Lung (tissue), 12 donors: Measurements from ENCODE around the gene ZGLP1. TPM values are rescaled to one million over a fixed set of nuclear protein-coding genes. Genes with fewer than 3 reads are reported as not detected.
A peak's percentile ranks its signal among the peaks of the same experiment; 100 is the strongest.
"Not testable (repeated sequence)": the region's sequence is repeated elsewhere in the genome, so short reads cannot be mapped to it uniquely, and the experiment has no call there.

ENCODE experiments used
- ATAC-seq: fragments of 200-7000 bp; cut with Tn5 transposase; one replicate; pipeline ENCODE4 v1.9.1; 2020; ENCODE audit warnings: moderate number of reproducible peaks; ENCODE audit not compliant: insufficient read depth, low FRiP score
- DNase-seq, 3 donors: peaks; one replicate each; pipeline ENCODE4 v3.0.0-alpha.2; 2013 to 2017
- H3K27ac ChIP-seq, 2 donors: one replicate each; pipeline ENCODE4 v1.5.1; 2013; ENCODE audit warnings: mild to moderate bottlenecking in 2 of 2, moderate library complexity in 2 of 2, control low read depth in 1 of 2, inconsistent platforms in 1 of 2, low read depth in 1 of 2, low read length in 1 of 2
- H3K27me3 ChIP-seq, 3 donors: one replicate each; pipeline ENCODE4 v1.5.1; 2013; ENCODE audit warnings: low read length in 2 of 3; ENCODE audit not compliant: control insufficient read depth in 3 of 3, insufficient read depth in 3 of 3
- H3K36me3 ChIP-seq, 4 donors: one replicate each; pipeline ENCODE4 v1.5.1; 2013; ENCODE audit warnings: low read length in 4 of 4, mild to moderate bottlenecking in 1 of 4, moderate library complexity in 1 of 4; ENCODE audit not compliant: control insufficient read depth in 4 of 4, insufficient read depth in 4 of 4
- H3K4me1 ChIP-seq, 5 donors: one replicate each; pipeline ENCODE4 v1.5.1; 2013; ENCODE audit warnings: low read length in 5 of 5, mild to moderate bottlenecking in 2 of 5, moderate library complexity in 1 of 5; ENCODE audit not compliant: control insufficient read depth in 5 of 5, insufficient read depth in 5 of 5
- H3K4me3 ChIP-seq: one replicate; pipeline ENCODE4 v1.5.1; 2013; ENCODE audit warnings: mild to moderate bottlenecking, control low read depth, moderate library complexity
- H3K9ac ChIP-seq, 2 donors: one replicate each; pipeline ENCODE4 v1.5.1; 2013; ENCODE audit warnings: low read length in 2 of 2, control low read depth in 1 of 2; ENCODE audit not compliant: insufficient read depth in 1 of 2
- H3K9me3 ChIP-seq, 4 donors: one replicate each; pipeline ENCODE4 v1.5.1; 2013; ENCODE audit warnings: low read length in 3 of 4, mild to moderate bottlenecking in 1 of 4, moderate library complexity in 1 of 4; ENCODE audit not compliant: control insufficient read depth in 4 of 4, insufficient read depth in 3 of 4
- CTCF ChIP-seq: IDR thresholded peaks from 2 replicates; pipeline ENCODE4 v1.5.1; 2012; ENCODE audit warnings: mild to moderate bottlenecking; ENCODE audit errors: control extremely low read depth, extremely low read depth
- WGBS, 2 donors: extraction: QIAGEN DNeasy Blood & Tissue Kit; methylation state at CpG; one replicate each; pipeline ENCODE4 v1.1.7; 2013; 5-methylcytosine and 5-hydroxymethylcytosine counted together
- polyA plus RNA-seq, 2 donors: library from polyadenylated mRNA; stranded (reverse); fragments of 200-250 nt; gene quantifications; one replicate each; pipeline ENCODE4 v1.2.1, GENCODE V29; 2013
- total RNA-seq, 2 donors: library from RNA; depleted of rRNA in 1 of 2; stranded (reverse); fragments of >200 nt in 1 of 2; gene quantifications; one replicate each; pipeline ENCODE4 v1.2.1, GENCODE V29; 2014 to 2021
- donor health status: control.
- donor health status: control.
- donor health status: Bipolar disorder and iron deficiency.
- donor health status: healthy.
- donor health status: DM: yes; HTN: yes; CAD: no.

Gene ZGLP1
- total and polyA plus RNA-seq, 4 donors: 3.0 to 6.7 (median 4.4) TPM

- no peaks in the 10 kb centered on the region for H3K9me3 ChIP-seq
Observed at GRCh38 chr19:10283301-10284064, 26.1 kb downstream of the ZGLP1 start.

GRCh38 chr19:10282043-10282442, 27.6 kb downstream of the ZGLP1 start:
- H3K4me1 ChIP-seq: peaks cover 0 to 22% (median 14%) of the 10 kb centered on the region in 5 donors
- not testable (repeated sequence) for H3K9ac ChIP-seq, H3K27me3 ChIP-seq, H3K27ac ChIP-seq, H3K4me3 ChIP-seq, ATAC-seq, DNase-seq, H3K9me3 ChIP-seq
- 89 to 93% methylated on average over 5 of the region's 5 CpGs for WGBS, 2 donors
- H3K36me3 ChIP-seq: peaks cover 0 to 52% (median 0%) of the 10 kb centered on the region in 4 donors

More at GRCh38 chr19:10283301-10284064, 26.1 kb downstream of the ZGLP1 start:
- ATAC-seq (no peak), DNase-seq (peak in 2 of 3 donors; percentile 37 to 46)
- peak overlapping the region in 1 of 2 donors; percentile 84 for H3K27ac ChIP-seq
- no peak overlapping the region for H3K4me3 ChIP-seq
- no peak for TF ChIP-seq CTCF
- WGBS, 2 donors: 73 to 80% methylated on average over 23 of the region's 23 CpGs
- H3K27me3 ChIP-seq: no peaks in the 10 kb centered on the region
- H3K4me1 ChIP-seq: peaks cover 0 to 35% (median 22%) of the 10 kb centered on the region in 5 donors
- H3K9ac ChIP-seq: no peak overlapping the region
- H3K36me3 ChIP-seq: peaks cover 0 to 42% (median 0%) of the 10 kb centered on the region in 4 donors

- peaks cover 0 to 44% (median 0%) of the 10 kb centered on the region in 4 donors for H3K36me3 ChIP-seq
- no peak for DNase-seq
- no peak overlapping the region for H3K4me3 ChIP-seq
- peak overlapping the region in 1 of 2 donors; percentile 21 for H3K27ac ChIP-seq
- peaks cover 0 to 9% (median 3%) of the 10 kb centered on the region in 5 donors for H3K4me1 ChIP-seq
- no peaks in the 10 kb centered on the region for H3K9me3 ChIP-seq
- no peak overlapping the region for H3K9ac ChIP-seq
- 54 to 56% methylated on average over 5 of the region's 5 CpGs for WGBS, 2 donors
- no peaks in the 10 kb centered on the region for H3K27me3 ChIP-seq
- no peak for TF ChIP-seq CTCF
- no peak for ATAC-seq
Observed at GRCh38 chr19:10279737-10280442, 29.7 kb downstream of the ZGLP1 start.

GRCh38 chr19:10278935-10279334, 30.7 kb downstream of the ZGLP1 start:
- Histone ChIP-seq H3K27me3 (no peaks in the 10 kb centered on the region), H3K9me3 (no peaks in the 10 kb centered on the region), H3K9ac (no peak overlapping the region), H3K27ac (no peak overlapping the region), H3K4me3 (no peak overlapping the region), H3K36me3 (peaks cover 0 to 38% (median 0%) of the 10 kb centered on the region in 4 donors), H3K4me1 (peaks cover 0 to 10% (median 3%) of the 10 kb centered on the region in 5 donors)
- 95 to 100% methylated on average over 1 of the region's 1 CpG for WGBS, 2 donors
- ATAC-seq (no peak), DNase-seq (no peak)
- TF ChIP-seq CTCF: no peak
